ENCODE results near the gene HERPUD1.
"Not testable (repeated sequence)": the region's sequence is repeated elsewhere in the genome, so short reads cannot be mapped to it uniquely, and the experiment has no call there.

The HERPUD1 gene

GRCh38 chr16:56967733-56968132, 35.8 kb downstream of the HERPUD1 start:
- Histone ChIP-seq H3K27me3 (ENCODE audit: control insufficient read depth, insufficient read depth, low read length) (peaks cover 20% of the 10 kb centered on the region), H3K36me3 (ENCODE audit: insufficient read depth, low read length) (no peaks in the 10 kb centered on the region), H3K4me2 (ENCODE audit: low read length) (no peak overlapping the region), H3K4me3 (ENCODE audit: low read length) (no peak overlapping the region), H3K9ac (ENCODE audit: low read depth, low read length) (no peak overlapping the region), H3K9me3 (replicated peaks; ENCODE audit: low read length) (peaks cover 5% of the 10 kb centered on the region), H3K4me1 (ENCODE audit: control insufficient read depth, insufficient read depth, low read length) (peaks cover 22% of the 10 kb centered on the region)

GRCh38 chr16:56969769-56970168, 37.8 kb downstream of the HERPUD1 start:
- H3K4me3 ChIP-seq (ENCODE audit: low read length), result no peak overlapping the region
- H3K27me3 ChIP-seq (ENCODE audit: control insufficient read depth, insufficient read depth, low read length), result peaks cover 26% of the 10 kb centered on the region
- H3K4me1 ChIP-seq (ENCODE audit: control insufficient read depth, insufficient read depth, low read length), result peaks cover 15% of the 10 kb centered on the region
- no peak overlapping the region for H3K9ac ChIP-seq (ENCODE audit: low read depth, low read length)
- H3K9me3 ChIP-seq (replicated peaks; ENCODE audit: low read length), result no peaks in the 10 kb centered on the region
- no peaks in the 10 kb centered on the region for H3K36me3 ChIP-seq (ENCODE audit: insufficient read depth, low read length)
- no peak overlapping the region for H3K4me2 ChIP-seq (ENCODE audit: low read length)

GRCh38 chr16:56970934-56971767, 39.2 kb downstream of the HERPUD1 start:
- Histone ChIP-seq H3K9ac (ENCODE audit: low read depth, low read length) (no peak overlapping the region), H3K27me3 (ENCODE audit: control insufficient read depth, insufficient read depth, low read length) (peaks cover 29% of the 10 kb centered on the region), H3K36me3 (ENCODE audit: insufficient read depth, low read length) (no peaks in the 10 kb centered on the region), H3K4me2 (ENCODE audit: low read length) (no peak overlapping the region), H3K9me3 (replicated peaks; ENCODE audit: low read length) (no peaks in the 10 kb centered on the region), H3K4me1 (ENCODE audit: control insufficient read depth, insufficient read depth, low read length) (peaks cover 3% of the 10 kb centered on the region), H3K4me3 (ENCODE audit: low read length) (no peak overlapping the region)

GRCh38 chr16:56971768-56972043, 39.8 kb downstream of the HERPUD1 start:
- Histone ChIP-seq H3K9ac (ENCODE audit: low read depth, low read length) (no peak overlapping the region), H3K9me3 (replicated peaks; ENCODE audit: low read length) (no peaks in the 10 kb centered on the region)

GRCh38 chr16:56972403-56973293, 40.7 kb downstream of the HERPUD1 start:
- Histone ChIP-seq H3K9ac (ENCODE audit: low read depth, low read length) (no peak overlapping the region), H3K36me3 (ENCODE audit: insufficient read depth, low read length) (no peaks in the 10 kb centered on the region), H3K9me3 (replicated peaks; ENCODE audit: low read length) (no peaks in the 10 kb centered on the region), H3K4me2 (ENCODE audit: low read length) (no peak overlapping the region), H3K27me3 (ENCODE audit: control insufficient read depth, insufficient read depth, low read length) (peaks cover 29% of the 10 kb centered on the region), H3K4me3 (ENCODE audit: low read length) (no peak overlapping the region), H3K4me1 (ENCODE audit: control insufficient read depth, insufficient read depth, low read length) (no peaks in the 10 kb centered on the region)

More at GRCh38 chr16:56971768-56972043, 39.8 kb downstream of the HERPUD1 start:
- no peaks in the 10 kb centered on the region for H3K4me1 ChIP-seq (ENCODE audit: control insufficient read depth, insufficient read depth, low read length)
- no peak overlapping the region for H3K4me3 ChIP-seq (ENCODE audit: low read length)
- H3K27me3 ChIP-seq (ENCODE audit: control insufficient read depth, insufficient read depth, low read length), result peaks cover 29% of the 10 kb centered on the region
- no peak overlapping the region for H3K4me2 ChIP-seq (ENCODE audit: low read length)
- H3K36me3 ChIP-seq (ENCODE audit: insufficient read depth, low read length), result no peaks in the 10 kb centered on the region

GRCh38 chr16:56973294-56973689, 41.4 kb downstream of the HERPUD1 start:
- Histone ChIP-seq H3K4me1 (ENCODE audit: control insufficient read depth, insufficient read depth, low read length) (no peaks in the 10 kb centered on the region), H3K36me3 (ENCODE audit: insufficient read depth, low read length) (no peaks in the 10 kb centered on the region), H3K9me3 (replicated peaks; ENCODE audit: low read length) (no peaks in the 10 kb centered on the region), H3K27me3 (ENCODE audit: control insufficient read depth, insufficient read depth, low read length) (peaks cover 29% of the 10 kb centered on the region), H3K4me2 (ENCODE audit: low read length) (no peak overlapping the region), H3K4me3 (ENCODE audit: low read length) (no peak overlapping the region), H3K9ac (ENCODE audit: low read depth, low read length) (no peak overlapping the region)

GRCh38 chr16:56973899-56974298, 42.0 kb downstream of the HERPUD1 start:
- H3K4me2 ChIP-seq (ENCODE audit: low read length); H3K9ac ChIP-seq (ENCODE audit: low read depth, low read length); H3K4me3 ChIP-seq (ENCODE audit: low read length); H3K36me3 ChIP-seq (ENCODE audit: insufficient read depth, low read length); H3K9me3 ChIP-seq (replicated peaks; ENCODE audit: low read length); H3K4me1 ChIP-seq (ENCODE audit: control insufficient read depth, insufficient read depth, low read length): not testable (repeated sequence)
- H3K27me3 ChIP-seq (ENCODE audit: control insufficient read depth, insufficient read depth, low read length), result peaks cover 29% of the 10 kb centered on the region

GRCh38 chr16:56974549-56975300, 42.8 kb downstream of the HERPUD1 start:
- Histone ChIP-seq H3K4me2 (ENCODE audit: low read length) (no peak overlapping the region), H3K9me3 (replicated peaks; ENCODE audit: low read length) (no peaks in the 10 kb centered on the region), H3K4me1 (ENCODE audit: control insufficient read depth, insufficient read depth, low read length) (no peaks in the 10 kb centered on the region), H3K27me3 (ENCODE audit: control insufficient read depth, insufficient read depth, low read length) (peaks cover 29% of the 10 kb centered on the region), H3K9ac (ENCODE audit: low read depth, low read length) (no peak overlapping the region), H3K4me3 (ENCODE audit: low read length) (no peak overlapping the region), H3K36me3 (ENCODE audit: insufficient read depth, low read length) (no peaks in the 10 kb centered on the region)

- Histone ChIP-seq H3K4me1 (ENCODE audit: control insufficient read depth, insufficient read depth, low read length) (no peaks in the 10 kb centered on the region), H3K4me3 (ENCODE audit: low read length) (no peak overlapping the region), H3K4me2 (ENCODE audit: low read length) (no peak overlapping the region), H3K27me3 (ENCODE audit: control insufficient read depth, insufficient read depth, low read length) (peaks cover 22% of the 10 kb centered on the region), H3K9me3 (replicated peaks; ENCODE audit: low read length) (no peaks in the 10 kb centered on the region), H3K9ac (ENCODE audit: low read depth, low read length) (no peak overlapping the region), H3K36me3 (ENCODE audit: insufficient read depth, low read length) (no peaks in the 10 kb centered on the region)
Measured at GRCh38 chr16:56975714-56976113, 43.8 kb downstream of the HERPUD1 start.

- no peaks in the 10 kb centered on the region for H3K36me3 ChIP-seq (ENCODE audit: insufficient read depth, low read length)
- H3K4me2 ChIP-seq (ENCODE audit: low read length), result no peak overlapping the region
- no peaks in the 10 kb centered on the region for H3K9me3 ChIP-seq (replicated peaks; ENCODE audit: low read length)
- H3K4me1 ChIP-seq (ENCODE audit: control insufficient read depth, insufficient read depth, low read length), result no peaks in the 10 kb centered on the region
- peaks cover 11% of the 10 kb centered on the region for H3K27me3 ChIP-seq (ENCODE audit: control insufficient read depth, insufficient read depth, low read length)
- H3K4me3 ChIP-seq (ENCODE audit: low read length), result no peak overlapping the region
- no peak overlapping the region for H3K9ac ChIP-seq (ENCODE audit: low read depth, low read length)
Measured at GRCh38 chr16:56977216-56977615, 45.3 kb downstream of the HERPUD1 start.

GRCh38 chr16:56977823-56978430, 46.0 kb downstream of the HERPUD1 start:
- Histone ChIP-seq H3K9me3 (replicated peaks; ENCODE audit: low read length) (no peaks in the 10 kb centered on the region), H3K4me3 (ENCODE audit: low read length) (no peak overlapping the region), H3K4me1 (ENCODE audit: control insufficient read depth, insufficient read depth, low read length) (no peaks in the 10 kb centered on the region), H3K4me2 (ENCODE audit: low read length) (no peak overlapping the region), H3K9ac (ENCODE audit: low read depth, low read length) (no peak overlapping the region), H3K27me3 (ENCODE audit: control insufficient read depth, insufficient read depth, low read length) (peaks cover 9% of the 10 kb centered on the region), H3K36me3 (ENCODE audit: insufficient read depth, low read length) (no peaks in the 10 kb centered on the region)
